ENCODE data around the gene XPC.

The XPC gene

DNA sequence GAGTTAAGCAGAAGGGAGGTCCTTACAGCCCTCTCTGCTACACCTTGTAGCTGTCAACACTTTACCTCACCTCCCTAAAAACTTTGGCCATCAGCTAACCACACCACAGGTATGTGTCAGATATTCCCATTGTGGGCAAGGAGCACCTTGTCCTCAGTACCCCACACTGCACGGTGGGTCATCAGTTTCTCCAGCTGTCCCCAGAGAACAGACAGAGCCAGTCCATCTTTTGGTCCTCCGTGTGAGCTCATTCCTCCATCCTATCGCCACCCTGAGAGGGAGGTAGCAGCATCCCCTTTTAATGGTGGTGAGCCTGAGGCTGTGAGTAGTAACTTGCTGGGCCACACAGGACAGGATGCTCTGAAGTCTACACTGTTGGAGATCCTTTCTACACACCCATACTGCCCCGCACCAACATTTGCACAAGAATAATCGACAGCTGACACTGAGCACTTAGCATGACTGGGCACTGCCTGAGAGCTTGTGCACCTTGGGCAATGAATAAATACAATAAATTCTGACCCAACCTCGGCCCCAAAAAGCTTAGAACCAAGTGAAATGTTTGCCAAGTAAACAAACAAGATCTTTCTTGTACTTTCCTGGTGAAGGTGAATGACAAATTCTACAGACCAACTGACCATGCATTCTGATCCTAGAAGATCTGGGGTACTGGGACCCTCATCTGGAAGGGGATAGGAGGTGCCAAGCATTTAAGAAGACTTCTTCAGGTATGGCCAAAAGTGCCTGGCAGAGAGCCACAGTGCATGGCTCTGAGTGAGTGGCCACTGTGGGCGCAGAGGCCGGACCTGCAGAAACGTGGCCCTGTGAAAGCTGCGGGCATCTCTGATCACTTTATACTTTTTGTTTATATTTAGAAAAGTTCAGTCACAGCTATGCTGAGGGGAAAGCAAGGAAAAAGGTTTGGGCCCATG lies 60.7 kb downstream of the XPC start:
- TF ChIP-seq, protein P1, sequence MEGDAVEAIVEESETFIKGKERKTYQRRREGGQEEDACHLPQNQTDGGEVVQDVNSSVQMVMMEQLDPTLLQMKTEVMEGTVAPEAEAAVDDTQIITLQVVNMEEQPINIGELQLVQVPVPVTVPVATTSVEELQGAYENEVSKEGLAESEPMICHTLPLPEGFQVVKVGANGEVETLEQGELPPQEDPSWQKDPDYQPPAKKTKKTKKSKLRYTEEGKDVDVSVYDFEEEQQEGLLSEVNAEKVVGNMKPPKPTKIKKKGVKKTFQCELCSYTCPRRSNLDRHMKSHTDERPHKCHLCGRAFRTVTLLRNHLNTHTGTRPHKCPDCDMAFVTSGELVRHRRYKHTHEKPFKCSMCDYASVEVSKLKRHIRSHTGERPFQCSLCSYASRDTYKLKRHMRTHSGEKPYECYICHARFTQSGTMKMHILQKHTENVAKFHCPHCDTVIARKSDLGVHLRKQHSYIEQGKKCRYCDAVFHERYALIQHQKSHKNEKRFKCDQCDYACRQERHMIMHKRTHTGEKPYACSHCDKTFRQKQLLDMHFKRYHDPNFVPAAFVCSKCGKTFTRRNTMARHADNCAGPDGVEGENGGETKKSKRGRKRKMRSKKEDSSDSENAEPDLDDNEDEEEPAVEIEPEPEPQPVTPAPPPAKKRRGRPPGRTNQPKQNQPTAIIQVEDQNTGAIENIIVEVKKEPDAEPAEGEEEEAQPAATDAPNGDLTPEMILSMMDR (IDR thresholded peaks at IDR 0.05), result no peak

DNA sequence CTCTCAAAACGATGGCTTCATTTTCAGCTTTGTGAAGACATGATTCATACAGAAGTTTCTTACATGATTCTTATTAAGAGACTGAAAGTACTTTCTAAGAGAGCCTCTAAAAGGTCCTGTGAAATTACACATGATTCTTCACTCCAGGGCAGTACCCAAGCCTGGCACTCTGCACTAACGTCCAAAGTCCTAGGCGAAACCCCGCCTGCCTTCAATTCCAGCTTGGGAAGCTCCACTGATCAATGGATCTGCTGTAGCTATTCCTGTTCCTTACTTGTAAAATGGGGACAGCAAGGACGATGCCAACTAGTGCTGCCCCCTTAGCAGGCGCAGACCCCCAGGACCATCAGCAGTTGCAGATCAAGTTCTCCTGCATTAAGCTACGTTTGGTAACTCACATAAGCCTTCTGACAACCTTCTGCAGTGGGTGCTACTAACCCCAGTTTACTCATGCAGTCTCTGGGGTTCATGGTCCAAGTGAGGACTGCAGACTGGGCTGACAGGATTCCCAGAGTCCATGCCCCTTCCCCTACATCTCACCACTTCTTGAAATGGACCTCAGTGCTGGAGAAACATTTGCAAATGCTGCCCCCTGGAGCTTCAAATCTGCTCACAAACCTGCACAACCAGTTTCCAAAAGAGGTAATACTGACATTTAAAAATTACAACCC lies 64.3 kb downstream of the XPC start:
- TF ChIP-seq, protein P1 (IDR thresholded peaks at IDR 0.05), result peak; percentile 57

DNA sequence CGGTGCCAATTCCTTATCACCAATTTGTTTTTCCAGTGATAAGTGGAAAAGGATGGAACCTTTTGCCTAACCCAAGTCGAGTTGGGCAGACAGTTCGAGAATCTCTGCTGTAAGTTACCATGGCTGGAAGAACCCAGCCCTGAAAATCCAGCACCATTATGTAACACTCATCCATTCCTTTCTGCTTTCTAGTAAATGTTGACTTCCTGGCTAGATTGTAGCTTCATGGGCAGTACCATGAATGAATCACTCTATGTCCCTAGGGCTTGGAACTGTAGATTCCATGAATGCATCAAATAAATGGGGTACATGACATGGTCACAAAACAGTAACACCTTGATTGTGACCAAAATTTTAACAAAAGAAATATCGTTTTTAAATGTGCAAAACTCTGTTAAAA lies 67.7 kb downstream of the XPC start:
- TF ChIP-seq, protein P1 (IDR thresholded peaks at IDR 0.05), result no peak

DNA sequence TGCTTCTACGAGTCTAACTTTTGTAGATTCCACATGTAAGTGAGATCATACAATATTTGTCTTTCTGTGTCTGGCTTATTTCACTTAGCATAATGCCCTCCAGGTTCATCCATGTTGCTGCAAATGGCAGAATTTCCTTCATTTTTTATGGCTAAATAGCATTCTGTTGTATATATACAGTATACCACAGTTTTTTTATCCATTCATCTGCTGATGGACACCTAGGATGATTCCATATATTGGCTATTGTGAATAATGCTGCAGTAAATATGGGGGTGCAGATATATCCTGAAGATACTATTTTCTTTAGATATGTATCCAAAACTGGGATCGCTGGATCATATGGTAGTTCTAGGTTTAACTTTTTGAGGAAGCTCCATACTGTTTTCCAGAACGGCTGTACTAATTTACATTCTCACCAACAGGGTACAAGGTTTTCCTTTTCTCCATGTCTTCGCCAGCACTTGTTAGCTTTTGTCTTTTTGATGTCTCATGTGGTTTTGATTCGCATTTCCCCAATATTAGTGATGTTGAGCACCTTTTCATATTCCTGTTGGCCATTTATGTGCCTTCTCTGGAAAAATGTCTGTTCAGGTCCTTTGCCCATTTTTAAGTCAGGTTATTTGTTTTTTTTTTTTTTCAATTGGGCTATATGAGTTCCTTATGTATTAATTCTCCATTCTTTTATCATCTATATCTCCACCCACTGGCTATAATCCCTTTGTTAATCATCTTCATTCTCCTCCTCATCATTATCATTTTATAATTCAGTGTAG lies 80.6 kb downstream of the XPC start:
- TF ChIP-seq, protein P1 (IDR thresholded peaks at IDR 0.05), result no peak

DNA sequence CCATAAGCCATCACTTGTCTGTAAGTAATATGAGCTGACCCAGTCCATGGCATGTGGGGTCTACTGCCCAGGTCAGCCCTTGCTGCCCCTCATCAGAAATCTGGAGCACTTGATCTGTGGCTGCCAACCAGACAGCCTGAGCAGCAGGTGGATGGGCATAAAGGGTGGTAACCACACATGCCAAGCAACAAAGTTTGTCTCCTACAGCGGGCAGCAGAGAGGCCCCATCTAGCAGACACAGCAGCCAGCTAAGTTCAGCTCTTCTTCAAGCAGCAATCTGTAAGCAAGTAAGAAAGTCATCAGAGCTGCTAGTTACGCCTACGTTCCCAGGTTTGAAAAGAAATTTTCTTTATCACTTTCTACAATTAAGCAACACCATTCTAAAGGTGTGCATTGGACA lies 81.7 kb downstream of the XPC start:
- TF ChIP-seq, protein P1 (IDR thresholded peaks at IDR 0.05), result no peak

All from LNCAP (cell line).